ENCODE measurements around the gene HOXC4. TPM values are rescaled to one million over a fixed set of nuclear protein-coding genes. Genes with fewer than 3 reads are reported as not detected.

The HOXC4 gene
- total and polyA plus RNA-seq, 3 experiments from 2014 or later = 0.37 to 1.4 (median 1.3) TPM

DNA sequence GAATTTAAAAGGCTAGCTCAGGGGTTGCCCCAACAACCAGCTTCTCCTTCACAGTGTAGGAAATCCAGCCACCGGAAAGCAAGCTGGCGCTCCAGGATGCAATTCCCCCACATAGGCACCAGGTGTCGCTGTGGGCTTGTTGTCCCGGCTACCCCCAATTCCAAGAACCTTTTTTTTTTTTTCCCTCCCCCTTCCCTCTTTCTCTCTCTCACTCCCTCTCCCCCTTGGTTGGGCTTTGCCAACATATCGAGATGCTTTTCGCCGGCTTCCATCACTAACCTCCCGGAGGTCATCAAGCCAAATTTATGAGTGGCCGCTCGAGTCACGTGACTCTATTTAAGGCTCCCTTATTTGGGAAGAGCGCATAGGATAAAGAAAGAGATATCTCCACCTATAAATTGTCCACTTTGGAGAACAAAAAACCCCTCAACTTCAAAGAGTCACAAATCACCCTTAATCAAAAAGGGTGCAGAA is 21.0 kb upstream of the HOXC4 start, which contains the start of gene HOXC5:
Gene HOXC5 (plus strand): TSS at position 424 of the 474 bp plus-strand sequence. CDS start 73 bp downstream, outside the sequence.
- Histone ChIP-seq H3K9me3 (ENCODE audit: low read length) (no peaks in the 10 kb centered on the region), H3K36me3 (ENCODE audit: insufficient read depth, low read length) (no peaks in the 10 kb centered on the region), H3K27me3 (ENCODE audit: insufficient read depth, low read length, poor library complexity, severe bottlenecking) (peaks cover 71% of the 10 kb centered on the region), H3K27ac (ENCODE audit: low read depth, low read length) (no peak within 1 kb of the TSS), H3K4me3 (ENCODE audit: low read length) (no peak within 1 kb of the TSS), H3K4me1 (ENCODE audit: insufficient read depth, low read length) (peaks cover 20% of the 10 kb centered on the region)
- Mint-ChIP-seq H3K9me3 (peaks cover 0 to 8% (median 2%) of the 10 kb centered on the region in 5 donors), H3K4me1 (peaks cover 22 to 40% (median 26%) of the 10 kb centered on the region in 3 donors), H3K27me3 (peaks cover 68 to 82% of the 10 kb centered on the region in 2 donors), H3K36me3 (no peaks in the 10 kb centered on the region), H3K27ac (peak within 1 kb of the TSS in 3 of 8 donors; percentile 33 to 88 (median 78)), H3K4me3 (peak within 1 kb of the TSS; percentile 69 to 84 (median 78))
- ChIA-PET CTCF (interaction anchor here (0.6 to 6.1 kb wide), 31 partner anchors 9 to 267 kb away, joined by 3 to 73 read pairs (median 4); partner anchors contain the start of genes HOXC4, HOXC8 and SMUG1), POLR2A (interaction anchor here (0.6 to 1.1 kb wide), 2 partner anchors 15 to 105 kb away, joined by 3 read pairs; no protein-coding TSS in a partner anchor)
- DNase-seq = peak; percentile 42 to 77 (median 61)

DNA sequence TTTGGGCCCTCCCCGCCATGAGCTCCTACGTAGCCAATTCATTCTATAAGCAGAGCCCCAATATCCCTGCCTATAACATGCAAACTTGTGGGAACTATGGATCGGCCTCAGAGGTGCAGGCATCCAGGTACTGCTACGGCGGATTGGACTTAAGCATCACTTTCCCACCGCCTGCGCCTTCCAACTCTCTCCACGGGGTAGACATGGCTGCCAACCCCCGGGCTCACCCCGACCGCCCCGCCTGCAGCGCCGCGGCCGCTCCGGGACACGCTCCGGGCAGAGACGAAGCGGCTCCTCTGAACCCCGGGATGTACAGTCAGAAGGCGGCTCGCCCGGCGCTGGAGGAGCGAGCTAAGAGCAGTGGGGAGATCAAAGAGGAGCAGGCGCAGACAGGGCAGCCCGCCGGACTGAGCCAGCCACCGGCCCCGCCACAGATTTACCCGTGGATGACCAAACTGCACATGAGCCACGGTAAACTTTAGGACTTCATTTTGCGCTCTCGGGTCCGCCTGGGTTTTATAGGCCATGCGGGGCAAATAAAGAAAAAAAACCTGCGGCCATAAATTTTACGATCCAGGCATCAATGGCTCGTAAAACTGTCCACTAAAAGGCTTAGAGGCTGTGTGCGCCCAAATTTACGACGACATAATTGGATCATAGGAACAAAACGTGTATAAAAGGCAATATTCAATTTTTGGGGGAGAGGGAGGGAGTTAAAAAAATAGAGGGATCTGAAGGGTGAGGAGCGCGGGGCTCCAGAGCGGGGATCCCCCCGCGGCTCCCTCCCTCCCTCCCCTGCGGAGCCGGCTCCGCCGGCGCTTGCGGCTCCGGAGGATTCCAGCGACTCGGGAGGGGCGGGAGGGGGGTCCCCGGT is 20.3 kb upstream of the HOXC4 start:
- Mint-ChIP-seq H3K4me3 (peak overlapping the region; percentile 26 to 84 (median 78)), H3K9me3 (peaks cover 0 to 8% (median 2%) of the 10 kb centered on the region in 5 donors), H3K36me3 (no peaks in the 10 kb centered on the region), H3K27ac (peak overlapping the region in 2 of 8 donors; percentile 78 to 88), H3K4me1 (peaks cover 19 to 39% (median 25%) of the 10 kb centered on the region in 3 donors), H3K27me3 (peaks cover 64 to 82% of the 10 kb centered on the region in 2 donors)
- no peak overlapping the region for H3K27ac ChIP-seq (ENCODE audit: low read depth, low read length)
- peaks cover 66% of the 10 kb centered on the region for H3K27me3 ChIP-seq (ENCODE audit: insufficient read depth, low read length, poor library complexity, severe bottlenecking)
- no peak overlapping the region for H3K4me3 ChIP-seq (ENCODE audit: low read length)
- H3K4me1 ChIP-seq (ENCODE audit: insufficient read depth, low read length) = peaks cover 19% of the 10 kb centered on the region
- no peaks in the 10 kb centered on the region for H3K9me3 ChIP-seq (ENCODE audit: low read length)
- DNase-seq = no peak
- no peaks in the 10 kb centered on the region for H3K36me3 ChIP-seq (ENCODE audit: insufficient read depth, low read length)
- ChIA-PET CTCF (interaction anchor here (1.0 to 6.1 kb wide), 22 partner anchors 8 to 189 kb away, joined by 3 to 73 read pairs (median 7); partner anchors contain the start of genes HOXC4, HOXC8 and SMUG1), POLR2A (interaction anchor here (0.6 to 1.1 kb wide), 2 partner anchors 16 to 105 kb away, joined by 3 read pairs; no protein-coding TSS in a partner anchor)

DNA sequence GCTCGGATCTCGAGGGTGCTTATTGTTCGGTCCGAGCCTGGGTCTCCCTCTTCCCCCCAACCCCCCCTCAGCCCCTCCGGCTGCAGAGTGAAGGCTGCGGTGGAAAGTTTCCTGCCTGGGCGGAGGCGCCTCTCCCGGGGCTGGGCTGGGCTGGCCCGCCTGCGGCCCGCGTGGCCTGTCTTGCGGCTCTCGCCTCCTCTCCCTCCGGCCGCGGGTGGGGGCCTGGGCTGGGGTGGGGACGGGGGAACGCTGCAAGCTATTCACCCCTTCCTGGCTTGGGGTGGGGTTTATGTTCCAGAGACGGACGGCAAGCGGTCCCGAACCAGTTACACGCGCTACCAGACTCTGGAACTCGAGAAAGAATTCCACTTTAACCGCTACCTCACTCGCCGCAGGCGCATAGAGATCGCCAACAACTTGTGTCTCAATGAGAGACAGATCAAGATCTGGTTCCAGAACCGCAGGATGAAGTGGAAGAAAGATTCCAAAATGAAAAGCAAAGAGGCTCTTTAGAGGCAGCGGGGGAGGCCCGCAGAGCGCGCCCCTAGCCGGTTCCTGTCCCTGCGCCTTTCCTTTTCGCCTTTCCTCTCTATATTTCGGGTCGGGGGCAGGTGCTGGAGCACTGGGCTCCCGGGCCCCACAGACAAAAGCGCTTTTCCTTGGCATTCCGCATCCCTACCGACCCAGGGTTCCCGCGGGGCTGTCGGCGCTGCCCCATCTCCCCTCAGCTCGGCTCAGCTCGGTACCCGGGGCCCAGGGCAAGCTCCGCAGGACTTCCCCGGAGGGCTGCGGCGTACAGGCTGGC is 19.5 kb upstream of the HOXC4 start:
- Mint-ChIP-seq H3K27me3 (peaks cover 67 to 85% of the 10 kb centered on the region in 2 donors), H3K9me3 (peaks cover 0 to 8% (median 2%) of the 10 kb centered on the region in 5 donors), H3K4me3 (peak overlapping the region; percentile 21 to 74 (median 71)), H3K36me3 (no peaks in the 10 kb centered on the region), H3K4me1 (peaks cover 15 to 35% (median 22%) of the 10 kb centered on the region in 3 donors), H3K27ac (peak overlapping the region in 1 of 8 donors; percentile 74)
- H3K27me3 ChIP-seq (ENCODE audit: insufficient read depth, low read length, poor library complexity, severe bottlenecking) = peaks cover 64% of the 10 kb centered on the region
- no peak overlapping the region for H3K4me3 ChIP-seq (ENCODE audit: low read length)
- ChIA-PET POLR2A (no interaction called here), CTCF (interaction anchor here (2.2 to 6.1 kb wide), 3 partner anchors 11 to 166 kb away, joined by 10 to 56 read pairs (median 27); partner anchors contain the start of gene HOXC4)
- H3K36me3 ChIP-seq (ENCODE audit: insufficient read depth, low read length) = no peaks in the 10 kb centered on the region
- no peak overlapping the region for H3K27ac ChIP-seq (ENCODE audit: low read depth, low read length)
- DNase-seq = no peak
- no peaks in the 10 kb centered on the region for H3K9me3 ChIP-seq (ENCODE audit: low read length)
- H3K4me1 ChIP-seq (ENCODE audit: insufficient read depth, low read length) = peaks cover 15% of the 10 kb centered on the region

DNA sequence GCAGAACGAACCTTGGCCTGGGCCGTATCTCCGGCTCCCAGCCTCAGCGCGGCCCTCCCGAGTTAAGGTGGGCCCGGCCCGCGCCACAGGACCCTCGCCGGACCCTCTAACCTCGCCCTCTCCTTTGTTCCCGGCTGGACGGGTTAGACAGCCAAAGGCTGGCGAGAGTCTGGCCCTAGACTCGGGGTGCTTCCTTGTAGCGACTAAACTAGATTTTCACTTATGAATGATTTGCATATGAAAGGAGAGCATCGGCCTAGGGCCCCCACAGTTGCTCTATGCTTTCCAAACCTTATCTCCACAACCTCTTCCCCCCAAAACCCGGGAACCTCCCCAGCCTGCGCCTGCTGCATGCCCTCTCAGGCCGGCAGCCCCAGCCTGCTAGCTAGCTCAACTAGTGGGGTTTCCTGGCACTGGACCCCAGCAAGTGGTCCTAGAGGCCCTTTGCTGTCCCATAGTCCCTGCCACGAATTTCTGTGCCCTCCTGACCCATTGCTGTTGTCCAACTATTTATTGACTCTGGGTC is 18.8 kb upstream of the HOXC4 start:
- DNase-seq = no peak
- Histone ChIP-seq H3K9me3 (ENCODE audit: low read length) (no peaks in the 10 kb centered on the region), H3K4me3 (ENCODE audit: low read length) (no peak overlapping the region), H3K36me3 (ENCODE audit: insufficient read depth, low read length) (no peaks in the 10 kb centered on the region), H3K4me1 (ENCODE audit: insufficient read depth, low read length) (peaks cover 15% of the 10 kb centered on the region), H3K27ac (ENCODE audit: low read depth, low read length) (no peak overlapping the region), H3K27me3 (ENCODE audit: insufficient read depth, low read length, poor library complexity, severe bottlenecking) (peaks cover 63% of the 10 kb centered on the region)
- Mint-ChIP-seq H3K36me3 (no peaks in the 10 kb centered on the region), H3K9me3 (peaks cover 0 to 8% (median 2%) of the 10 kb centered on the region in 5 donors), H3K27ac (peak overlapping the region in 1 of 8 donors; percentile 29), H3K4me3 (peak overlapping the region in 4 of 7 donors; percentile 25 to 63 (median 44)), H3K4me1 (peaks cover 15 to 29% (median 20%) of the 10 kb centered on the region in 3 donors), H3K27me3 (peaks cover 66 to 86% of the 10 kb centered on the region in 2 donors)
- CTCF ChIA-PET = interaction anchor here (2.5 to 6.1 kb wide), 2 partner anchors 19 to 165 kb away, joined by 10 to 56 read pairs; partner anchors contain the start of gene HOXC4
- POLR2A ChIA-PET = no interaction called here

DNA sequence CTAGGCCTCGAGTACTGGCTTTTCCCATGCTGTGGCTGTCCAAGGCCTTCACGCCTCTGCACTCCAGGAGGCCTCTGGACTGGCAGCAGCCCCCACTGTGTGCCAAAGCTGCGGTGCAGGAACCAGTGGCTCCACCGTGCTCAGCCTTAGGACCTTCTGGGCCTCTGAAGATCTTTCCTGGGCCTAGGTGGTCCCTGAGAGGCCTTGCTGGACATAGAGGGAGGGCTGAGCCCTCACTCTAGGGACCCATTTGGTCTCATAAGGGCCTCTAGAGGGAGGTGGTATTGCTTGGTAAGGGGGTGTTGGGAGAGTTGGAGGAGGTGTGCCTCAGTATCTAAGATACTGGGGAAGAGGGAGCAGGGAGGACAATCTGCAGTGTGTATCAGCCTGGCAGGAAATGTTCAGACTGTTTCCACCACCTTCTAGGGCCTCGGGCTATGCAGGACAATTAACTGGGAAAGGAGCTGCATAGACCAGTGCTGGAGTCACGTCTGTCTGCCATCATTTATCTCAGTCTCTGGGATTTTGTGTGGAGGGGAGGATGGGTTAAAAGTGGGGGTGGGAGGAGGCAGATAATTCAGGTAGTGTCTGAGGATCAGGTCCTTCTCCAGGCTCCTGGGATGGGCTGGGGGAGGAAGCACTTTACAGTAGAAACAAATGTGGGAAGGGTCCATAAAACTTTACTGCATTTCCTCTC is 17.9 kb upstream of the HOXC4 start:
- CTCF ChIA-PET = interaction anchor here (1.0 to 6.1 kb wide), 3 partner anchors 18 to 179 kb away, joined by 3 to 56 read pairs (median 10); partner anchors contain the start of gene HOXC4
- no peak overlapping the region for H3K27ac ChIP-seq (ENCODE audit: low read depth, low read length)
- DNase-seq = no peak
- H3K9me3 ChIP-seq (ENCODE audit: low read length) = no peaks in the 10 kb centered on the region
- POLR2A ChIA-PET = no interaction called here
- no peaks in the 10 kb centered on the region for H3K36me3 ChIP-seq (ENCODE audit: insufficient read depth, low read length)
- H3K27ac Mint-ChIP-seq = peak overlapping the region in 1 of 8 donors; percentile 12
- peaks cover 71 to 86% of the 10 kb centered on the region in 2 donors for H3K27me3 Mint-ChIP-seq
- no peak overlapping the region for H3K4me3 Mint-ChIP-seq
- peaks cover 65% of the 10 kb centered on the region for H3K27me3 ChIP-seq (ENCODE audit: insufficient read depth, low read length, poor library complexity, severe bottlenecking)
- peaks cover 15 to 27% (median 16%) of the 10 kb centered on the region in 3 donors for H3K4me1 Mint-ChIP-seq
- no peak overlapping the region for H3K4me3 ChIP-seq (ENCODE audit: low read length)
- H3K9me3 Mint-ChIP-seq = peaks cover 0 to 8% (median 2%) of the 10 kb centered on the region in 5 donors
- peaks cover 15% of the 10 kb centered on the region for H3K4me1 ChIP-seq (ENCODE audit: insufficient read depth, low read length)
- no peaks in the 10 kb centered on the region for H3K36me3 Mint-ChIP-seq

DNA sequence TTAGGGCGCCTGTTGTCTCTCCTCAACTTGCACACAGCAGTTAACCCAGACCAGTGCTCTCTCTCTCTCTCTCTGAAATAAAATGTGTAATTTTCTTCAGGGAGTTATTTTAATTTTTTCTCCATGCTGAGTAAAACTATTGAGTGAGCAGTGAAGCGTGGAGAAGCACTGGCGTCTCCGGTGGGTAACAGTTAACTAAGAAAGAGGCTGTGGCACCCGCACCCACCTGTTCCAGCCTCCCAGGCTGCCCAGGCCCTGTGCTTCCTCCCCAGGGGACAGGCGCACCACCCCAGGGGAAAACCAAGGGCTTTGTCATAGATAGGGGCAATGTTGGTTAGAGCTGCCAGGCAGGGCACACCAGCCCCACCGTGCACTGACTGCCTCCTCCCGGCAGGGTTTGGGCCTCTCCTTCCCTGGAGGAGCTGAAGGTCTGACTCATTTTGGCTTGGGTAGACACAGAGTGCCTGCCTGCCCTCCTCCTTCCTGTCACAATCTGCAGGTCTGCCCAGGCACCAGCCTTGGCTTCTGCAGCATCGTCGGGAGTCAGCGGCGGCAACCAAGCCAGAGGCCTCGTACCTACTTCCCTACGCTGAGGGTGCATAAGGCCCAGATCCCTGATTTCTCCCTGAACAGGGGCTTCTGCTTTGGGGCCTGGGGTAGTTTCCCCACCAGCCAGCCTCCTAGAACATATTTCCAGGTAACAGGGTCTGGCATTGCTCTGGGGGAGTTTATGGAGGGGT is 16.8 kb upstream of the HOXC4 start:
- Histone ChIP-seq H3K27me3 (ENCODE audit: insufficient read depth, low read length, poor library complexity, severe bottlenecking) (peaks cover 56% of the 10 kb centered on the region), H3K4me3 (ENCODE audit: low read length) (no peak overlapping the region), H3K36me3 (ENCODE audit: insufficient read depth, low read length) (no peaks in the 10 kb centered on the region), H3K27ac (ENCODE audit: low read depth, low read length) (no peak overlapping the region), H3K9me3 (ENCODE audit: low read length) (no peaks in the 10 kb centered on the region), H3K4me1 (ENCODE audit: insufficient read depth, low read length) (peaks cover 15% of the 10 kb centered on the region)
- Mint-ChIP-seq H3K4me3 (no peak overlapping the region), H3K27ac (no peak overlapping the region), H3K9me3 (peaks cover 0 to 8% (median 2%) of the 10 kb centered on the region in 5 donors), H3K36me3 (no peaks in the 10 kb centered on the region), H3K4me1 (peaks cover 15 to 26% (median 16%) of the 10 kb centered on the region in 3 donors), H3K27me3 (peaks cover 73 to 86% of the 10 kb centered on the region in 2 donors)
- DNase-seq = no peak
- ChIA-PET POLR2A (no interaction called here), CTCF (interaction anchor here (2.5 kb wide), 1 partner anchor 17 kb away, joined by 10 read pairs; the partner anchor contains the start of gene HOXC4)

All from CD8-positive, alpha-beta memory T cell (primary cell).